ENCODE data around the gene DYDC1. TPM values are rescaled to one million over a fixed set of nuclear protein-coding genes. Genes with fewer than 3 reads are reported as not detected.

The DYDC1 gene
- total and polyA plus RNA-seq, 2 experiments from 2014 or later: not detected

GRCh38 chr10:80296942-80297341 lies 59.6 kb downstream of the DYDC1 start:
- Histone ChIP-seq H3K4me1 (ENCODE audit: insufficient read depth) (no peaks in the 10 kb centered on the region), H4K20me1 (replicated peaks; ENCODE audit: insufficient read depth) (no peaks in the 10 kb centered on the region), H3K36me3 (ENCODE audit: insufficient read depth) (no peaks in the 10 kb centered on the region), H2AFZ (no peak overlapping the region), H3K4me3 (no peak overlapping the region), H3K79me2 (replicated peaks; ENCODE audit: insufficient read depth) (no peaks in the 10 kb centered on the region), H3K27ac (ENCODE audit: low read depth) (no peak overlapping the region), H3K9me2 (ENCODE audit: insufficient read depth) (peaks cover 8% of the 10 kb centered on the region; the same call in 1 of the 2 replicates), H3K27me3 (ENCODE audit: insufficient read depth) (no peaks in the 10 kb centered on the region), H3F3A (replicated peaks; ENCODE audit: low read depth) (no peaks in the 10 kb centered on the region), H3K4me2 (no peak overlapping the region)
- ATAC-seq (no peak), DNase-seq (ENCODE audit: low spot score) (no peak)
- TF ChIP-seq POLR2AphosphoS5 (IDR thresholded peaks at IDR 0.05; ENCODE audit: low read depth) (no peak), JUNB (IDR thresholded peaks at IDR 0.05; ENCODE audit: unreplicated experiment) (no peak), NANOG (IDR thresholded peaks at IDR 0.05; ENCODE audit: borderline replicate concordance) (no peak), EZH2phosphoT487 (IDR thresholded peaks at IDR 0.05; ENCODE audit: unreplicated experiment) (no peak), EZH2 (IDR thresholded peaks at IDR 0.05; ENCODE audit: low read depth, unreplicated experiment) (no peak), ETS1 (IDR thresholded peaks at IDR 0.05) (no peak), REST (IDR thresholded peaks at IDR 0.05; ENCODE audit: unreplicated experiment) (no peak), ZNF462 (CRISPR knock-in tag; IDR thresholded peaks at IDR 0.05) (no peak), CTCF (conservative IDR thresholded peaks at IDR 0.05; ENCODE audit: low read depth in 2 of 2) (no peak), CREB1 (CRISPR knock-in tag; IDR thresholded peaks at IDR 0.05; ENCODE audit: low read depth) (no peak), ZNF114 (CRISPR knock-in tag; IDR thresholded peaks at IDR 0.05) (no peak), ZNF331 (CRISPR knock-in tag; IDR thresholded peaks at IDR 0.05; ENCODE audit: low read depth) (no peak), STAT1 (IDR thresholded peaks at IDR 0.05; ENCODE audit: unreplicated experiment) (no peak)
- Mint-ChIP-seq H3K4me3 (no peak overlapping the region), H3K27me3 (ENCODE audit: insufficient read depth, low read depth, poor library complexity) (peaks cover 2% of the 10 kb centered on the region), H3K9me3 (no peaks in the 10 kb centered on the region), H3K36me3 (ENCODE audit: low read depth) (no peaks in the 10 kb centered on the region), H3K27ac (no peak overlapping the region), H3K4me1 (no peaks in the 10 kb centered on the region)

Measured in GM23338 (cell line).